ENCODE data around the gene ADSL. TPM values are rescaled to one million over a fixed set of nuclear protein-coding genes. Genes with fewer than 3 reads are reported as not detected.

The ADSL gene
- total and polyA plus RNA-seq, 9 of the 15 experiments (the other 6 are each of a cell fraction or from before 2014, with no cell fraction given) = 112 to 322 (median 146) TPM

DNA sequence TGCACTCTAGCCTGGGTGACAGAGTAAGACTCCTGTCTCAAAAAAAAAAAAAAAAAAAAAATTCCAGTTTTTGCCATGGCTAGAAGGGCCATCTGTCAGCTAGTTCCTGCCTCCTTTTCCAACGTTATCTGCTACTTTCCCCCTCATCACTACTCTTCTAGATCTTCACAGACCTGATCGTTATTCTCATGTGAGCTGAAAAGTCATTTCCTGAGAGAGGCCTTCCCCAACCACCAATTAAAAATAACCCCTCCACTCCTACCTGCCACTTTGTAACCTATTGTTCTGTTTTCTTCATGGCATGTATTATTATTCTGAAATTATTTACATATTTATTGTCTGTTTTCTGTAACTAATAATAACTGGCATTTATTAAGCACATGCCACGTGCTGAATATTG lies 48.3 kb downstream of the ADSL start:
- ATAC-seq = no peak
- POLR2A ChIA-PET = interaction anchor here (0.6 kb wide), 1 partner anchor 34 kb away, joined by 3 read pairs; no protein-coding TSS in a partner anchor
- H3K4me3 ChIP-seq = no peak overlapping the region
- H2AFZ ChIP-seq (ENCODE audit: low read depth, low read length) = no peak overlapping the region
- no peaks in the 10 kb centered on the region for H3K27me3 ChIP-seq (ENCODE audit: control insufficient read depth in 2 of 2, insufficient read depth in 2 of 2, low read length in 2 of 2)
- no peak for FAIRE-seq
- peaks cover 6% of the 10 kb centered on the region; the same call in 1 of the 3 replicates for H3K36me3 ChIP-seq (ENCODE audit: control insufficient read depth, insufficient read depth, low read length)
- no peak overlapping the region for H3K27ac ChIP-seq (ENCODE audit: extremely low read depth, low read depth, low read length)
- intact Hi-C loops (cut with micrococcal nuclease) (no loop called here), in situ Hi-C loops (cut with MboI) (no loop called here)
- no TSS peak for BruUV-seq (replicated peaks)
- no peaks in the 10 kb centered on the region for H3K79me2 ChIP-seq (ENCODE audit: control insufficient read depth, insufficient read depth, low read length)
- no peak for DNase-seq (ENCODE audit: extremely low read depth in 1 of 4, low spot score in 3 of 4)
- H4K20me1 ChIP-seq (replicated peaks; ENCODE audit: control insufficient read depth, insufficient read depth, low read length) = no peaks in the 10 kb centered on the region
- peaks cover 2 to 4% of the 10 kb centered on the region in 2 experiments; a peak in 3 of 5 replicates for H3K4me1 ChIP-seq (replicated peaks in 1 of 2; ENCODE audit: control insufficient read depth in 2 of 2, insufficient read depth in 2 of 2, low read length in 2 of 2)
- no peaks in the 10 kb centered on the region for H3K9me3 ChIP-seq (replicated peaks; ENCODE audit: control insufficient read depth, insufficient read depth, low read depth, low read length)
- CTCF ChIA-PET (ENCODE audit: low intra/inter-chr PET ratio) = no interaction called here
- no peaks in the 10 kb centered on the region for H3K9me1 ChIP-seq (ENCODE audit: control insufficient read depth, insufficient read depth, low read length)
- no peak overlapping the region for H3K4me2 ChIP-seq (ENCODE audit: insufficient read depth, low read length)
- 59% methylated on average over 3 of the region's 3 CpGs for WGBS (ENCODE audit: insufficient coverage, low coverage, missing lambda C conversion rate)
- no peak overlapping the region for H3K9ac ChIP-seq (ENCODE audit: insufficient read depth in 1 of 2, low read depth in 2 of 2, low read length in 2 of 2)
- TF ChIP-seq FIP1L1 (IDR thresholded peaks at IDR 0.05; ENCODE audit: low read depth, low read length, poor library complexity, severe bottlenecking) (no peak), GTF3C2 (IDR thresholded peaks at IDR 0.05; ENCODE audit: borderline replicate concordance, extremely low read depth, insufficient read length) (no peak), ZNF282 (CRISPR knock-in tag; IDR thresholded peaks at IDR 0.05) (no peak), DDX20 (tag; IDR thresholded peaks at IDR 0.05; ENCODE audit: low read depth) (no peak), COPS2 (conservative IDR thresholded peaks at IDR 0.05) (no peak), GTF2A2 (tag; IDR thresholded peaks at IDR 0.05) (no peak), RFX1 (IDR thresholded peaks at IDR 0.05) (no peak), POU5F1 (IDR thresholded peaks at IDR 0.05; ENCODE audit: borderline replicate concordance, low read depth, low read length, partially characterized antibody) (no peak), CHD1 (IDR thresholded peaks at IDR 0.05; ENCODE audit: low read length) (no peak), ZNF740 (CRISPR knock-in tag; IDR thresholded peaks at IDR 0.05) (no peak), ZNF740 (tag; IDR thresholded peaks at IDR 0.05) (no peak), ZNF431 (CRISPR knock-in tag; IDR thresholded peaks at IDR 0.05) (no peak), GTF2E2 (tag; IDR thresholded peaks at IDR 0.05) (no peak)
- TF ChIP-seq, protein P1, sequence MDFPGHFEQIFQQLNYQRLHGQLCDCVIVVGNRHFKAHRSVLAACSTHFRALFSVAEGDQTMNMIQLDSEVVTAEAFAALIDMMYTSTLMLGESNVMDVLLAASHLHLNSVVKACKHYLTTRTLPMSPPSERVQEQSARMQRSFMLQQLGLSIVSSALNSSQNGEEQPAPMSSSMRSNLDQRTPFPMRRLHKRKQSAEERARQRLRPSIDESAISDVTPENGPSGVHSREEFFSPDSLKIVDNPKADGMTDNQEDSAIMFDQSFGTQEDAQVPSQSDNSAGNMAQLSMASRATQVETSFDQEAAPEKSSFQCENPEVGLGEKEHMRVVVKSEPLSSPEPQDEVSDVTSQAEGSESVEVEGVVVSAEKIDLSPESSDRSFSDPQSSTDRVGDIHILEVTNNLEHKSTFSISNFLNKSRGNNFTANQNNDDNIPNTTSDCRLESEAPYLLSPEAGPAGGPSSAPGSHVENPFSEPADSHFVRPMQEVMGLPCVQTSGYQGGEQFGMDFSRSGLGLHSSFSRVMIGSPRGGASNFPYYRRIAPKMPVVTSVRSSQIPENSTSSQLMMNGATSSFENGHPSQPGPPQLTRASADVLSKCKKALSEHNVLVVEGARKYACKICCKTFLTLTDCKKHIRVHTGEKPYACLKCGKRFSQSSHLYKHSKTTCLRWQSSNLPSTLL (IDR thresholded peaks at IDR 0.05) = no peak
- TF ChIP-seq, protein P2, sequence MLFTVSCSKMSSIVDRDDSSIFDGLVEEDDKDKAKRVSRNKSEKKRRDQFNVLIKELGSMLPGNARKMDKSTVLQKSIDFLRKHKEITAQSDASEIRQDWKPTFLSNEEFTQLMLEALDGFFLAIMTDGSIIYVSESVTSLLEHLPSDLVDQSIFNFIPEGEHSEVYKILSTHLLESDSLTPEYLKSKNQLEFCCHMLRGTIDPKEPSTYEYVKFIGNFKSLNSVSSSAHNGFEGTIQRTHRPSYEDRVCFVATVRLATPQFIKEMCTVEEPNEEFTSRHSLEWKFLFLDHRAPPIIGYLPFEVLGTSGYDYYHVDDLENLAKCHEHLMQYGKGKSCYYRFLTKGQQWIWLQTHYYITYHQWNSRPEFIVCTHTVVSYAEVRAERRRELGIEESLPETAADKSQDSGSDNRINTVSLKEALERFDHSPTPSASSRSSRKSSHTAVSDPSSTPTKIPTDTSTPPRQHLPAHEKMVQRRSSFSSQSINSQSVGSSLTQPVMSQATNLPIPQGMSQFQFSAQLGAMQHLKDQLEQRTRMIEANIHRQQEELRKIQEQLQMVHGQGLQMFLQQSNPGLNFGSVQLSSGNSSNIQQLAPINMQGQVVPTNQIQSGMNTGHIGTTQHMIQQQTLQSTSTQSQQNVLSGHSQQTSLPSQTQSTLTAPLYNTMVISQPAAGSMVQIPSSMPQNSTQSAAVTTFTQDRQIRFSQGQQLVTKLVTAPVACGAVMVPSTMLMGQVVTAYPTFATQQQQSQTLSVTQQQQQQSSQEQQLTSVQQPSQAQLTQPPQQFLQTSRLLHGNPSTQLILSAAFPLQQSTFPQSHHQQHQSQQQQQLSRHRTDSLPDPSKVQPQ (CRISPR knock-in tag; IDR thresholded peaks at IDR 0.05; ENCODE audit: borderline replicate concordance) = no peak

Measured in K562 (cell line).